Neural crest cell (in vitro differentiated cells): ENCODE data around the gene PAX7. TPM values are rescaled to one million over a fixed set of nuclear protein-coding genes. Genes with fewer than 3 reads are reported as not detected.

Experiments
- DNase-seq: peaks from one replicate; pipeline ENCODE4 v3.0.0; 2021; ENCODE audit warnings: low read depth, mixed read lengths, low spot score
- H3K27ac Mint-ChIP-seq: one replicate; pipeline ENCODE4 v1.8.0; 2021; ENCODE audit warnings: mild to moderate bottlenecking, mixed read lengths; ENCODE audit not compliant: unreplicated experiment
- H3K27me3 Mint-ChIP-seq: 2 replicates; pipeline ENCODE4 v1.8.0; 2021; ENCODE audit warnings: low read depth, mild to moderate bottlenecking, mixed read lengths
- H3K36me3 Mint-ChIP-seq: 2 replicates; pipeline ENCODE4 v1.8.0; 2021; ENCODE audit warnings: low read depth, mild to moderate bottlenecking, mixed read lengths
- H3K4me1 Mint-ChIP-seq: 2 replicates; pipeline ENCODE4 v1.8.0; 2021; ENCODE audit warnings: mixed read lengths
- H3K4me3 Mint-ChIP-seq: one replicate; pipeline ENCODE4 v1.8.0; 2021; ENCODE audit warnings: mild to moderate bottlenecking, mixed read lengths
- H3K9me3 Mint-ChIP-seq: 2 replicates; pipeline ENCODE4 v1.8.0; 2021; ENCODE audit warnings: mixed read lengths
- total RNA-seq: library from RNA; stranded (reverse); gene quantifications from 2 replicates; pipeline ENCODE4 v1.2.1, GENCODE V29; 2021
- TF ChIP-seq, protein P1 (sequence below): fragments of 200-600 bp; sonication (generic); conservative IDR thresholded peaks from 2 replicates; pipeline ENCODE4 v1.5.0; 2021; ENCODE audit warnings: antibody characterized with exemption, mild to moderate bottlenecking

PAX7 gene
- total RNA-seq, 1 donor from 2014 or later, result 10.9 TPM

DNA sequence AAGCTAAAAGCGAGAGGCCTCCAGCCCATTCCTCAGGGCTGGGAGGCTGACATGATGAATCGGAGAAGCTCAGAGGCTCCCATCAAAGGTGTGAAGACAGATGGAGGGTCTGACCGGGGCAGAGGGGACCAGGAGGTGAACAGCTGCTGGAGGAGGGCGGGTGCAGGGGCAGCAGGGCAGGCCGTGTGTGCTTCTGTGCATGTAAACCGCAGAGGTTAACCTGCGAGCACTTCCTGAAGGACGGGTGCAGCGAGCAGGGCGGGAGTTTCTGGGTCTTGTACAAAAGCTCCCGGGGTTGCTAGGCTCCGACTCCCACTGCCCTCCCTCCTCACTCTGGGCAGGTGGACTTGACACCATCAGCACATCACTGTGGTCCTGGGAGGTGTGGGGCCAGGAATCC, 75.2 kb downstream of the PAX7 start:
- Mint-ChIP-seq H3K4me1 (peaks cover 5% of the 10 kb centered on the region), H3K27ac (no peak overlapping the region), H3K4me3 (no peak overlapping the region), H3K27me3 (peaks cover 27% of the 10 kb centered on the region), H3K9me3 (no peaks in the 10 kb centered on the region), H3K36me3 (no peaks in the 10 kb centered on the region)
- DNase-seq, result no peak
- TF ChIP-seq, protein P1, sequence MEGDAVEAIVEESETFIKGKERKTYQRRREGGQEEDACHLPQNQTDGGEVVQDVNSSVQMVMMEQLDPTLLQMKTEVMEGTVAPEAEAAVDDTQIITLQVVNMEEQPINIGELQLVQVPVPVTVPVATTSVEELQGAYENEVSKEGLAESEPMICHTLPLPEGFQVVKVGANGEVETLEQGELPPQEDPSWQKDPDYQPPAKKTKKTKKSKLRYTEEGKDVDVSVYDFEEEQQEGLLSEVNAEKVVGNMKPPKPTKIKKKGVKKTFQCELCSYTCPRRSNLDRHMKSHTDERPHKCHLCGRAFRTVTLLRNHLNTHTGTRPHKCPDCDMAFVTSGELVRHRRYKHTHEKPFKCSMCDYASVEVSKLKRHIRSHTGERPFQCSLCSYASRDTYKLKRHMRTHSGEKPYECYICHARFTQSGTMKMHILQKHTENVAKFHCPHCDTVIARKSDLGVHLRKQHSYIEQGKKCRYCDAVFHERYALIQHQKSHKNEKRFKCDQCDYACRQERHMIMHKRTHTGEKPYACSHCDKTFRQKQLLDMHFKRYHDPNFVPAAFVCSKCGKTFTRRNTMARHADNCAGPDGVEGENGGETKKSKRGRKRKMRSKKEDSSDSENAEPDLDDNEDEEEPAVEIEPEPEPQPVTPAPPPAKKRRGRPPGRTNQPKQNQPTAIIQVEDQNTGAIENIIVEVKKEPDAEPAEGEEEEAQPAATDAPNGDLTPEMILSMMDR, result no peak

DNA sequence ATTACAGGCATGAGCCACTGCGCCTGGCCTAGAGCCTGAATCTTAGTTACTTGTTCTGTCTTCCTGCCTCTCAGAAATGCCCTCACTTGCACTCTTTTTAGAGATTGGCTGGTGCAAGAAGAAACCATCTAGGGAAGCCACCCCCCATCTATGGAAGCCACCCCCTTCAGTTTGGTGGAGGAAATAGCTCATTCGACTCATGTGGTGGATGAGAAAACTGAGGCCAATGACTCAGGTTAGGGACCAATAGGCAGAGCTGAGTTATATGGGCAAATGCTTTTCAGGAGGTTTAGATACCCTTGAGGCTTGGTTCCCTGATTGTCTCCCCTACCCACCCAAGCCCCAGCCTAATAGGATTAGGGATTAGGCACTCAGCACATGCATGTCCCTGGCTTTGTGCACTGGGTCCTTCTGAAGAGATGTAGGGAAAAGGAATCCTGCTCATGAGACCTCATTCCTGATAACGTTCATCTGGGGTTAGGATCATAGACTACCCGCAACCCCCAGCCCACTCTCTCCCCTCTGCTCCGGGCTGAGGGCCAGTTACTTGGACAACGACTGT, 77.1 kb downstream of the PAX7 start:
- TF ChIP-seq, protein P1, result no peak
- no peak for DNase-seq
- Mint-ChIP-seq H3K36me3 (no peaks in the 10 kb centered on the region), H3K4me1 (peaks cover 5% of the 10 kb centered on the region), H3K4me3 (no peak overlapping the region), H3K9me3 (no peaks in the 10 kb centered on the region), H3K27ac (no peak overlapping the region), H3K27me3 (peaks cover 26% of the 10 kb centered on the region)

DNA sequence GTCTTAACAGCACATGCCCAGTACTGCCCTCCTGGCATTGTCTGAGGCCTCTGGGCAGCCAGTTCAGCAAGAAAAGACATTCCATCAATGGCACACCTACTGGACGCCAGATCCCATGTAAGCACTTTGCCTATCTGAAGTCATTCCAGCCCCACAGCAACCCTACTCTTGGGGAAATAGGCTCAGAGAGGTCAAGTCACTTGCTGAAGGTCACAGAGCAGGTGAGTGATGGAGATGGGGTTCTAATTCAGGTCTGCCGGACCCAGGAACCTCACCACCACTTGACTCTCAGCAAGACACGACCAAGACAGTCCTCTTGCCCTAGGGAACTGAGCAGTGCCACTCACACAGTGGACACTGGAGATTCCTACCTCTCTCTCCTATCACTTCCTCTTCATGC, 79.4 kb downstream of the PAX7 start:
- Mint-ChIP-seq H3K36me3 (no peaks in the 10 kb centered on the region), H3K4me1 (no peaks in the 10 kb centered on the region), H3K9me3 (no peaks in the 10 kb centered on the region), H3K27me3 (peaks cover 28% of the 10 kb centered on the region), H3K4me3 (no peak overlapping the region), H3K27ac (no peak overlapping the region)
- DNase-seq, result no peak
- TF ChIP-seq, protein P1, result no peak

DNA sequence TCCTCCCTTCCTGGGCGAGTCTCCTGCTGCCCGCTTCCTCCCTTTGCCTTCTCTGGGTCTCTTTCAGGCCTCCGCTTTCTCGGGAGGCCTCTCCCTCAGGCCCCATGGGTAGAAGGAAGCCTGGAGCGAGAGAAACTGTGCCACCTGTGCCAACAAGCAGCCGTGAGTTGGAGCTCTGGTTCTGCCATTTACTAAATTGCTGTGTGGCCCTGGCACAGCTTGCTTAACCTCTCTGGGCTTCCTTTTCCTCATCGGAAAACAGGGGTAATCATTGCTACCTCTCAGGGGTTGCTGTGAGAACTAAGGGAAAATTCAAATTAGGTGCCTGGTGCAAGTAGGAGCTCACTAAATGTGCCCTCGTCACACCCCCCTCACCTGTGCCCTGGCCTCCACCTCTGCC, 80.4 kb downstream of the PAX7 start:
- H3K4me1 Mint-ChIP-seq, result no peaks in the 10 kb centered on the region
- H3K27me3 Mint-ChIP-seq, result peaks cover 38% of the 10 kb centered on the region
- no peaks in the 10 kb centered on the region for H3K9me3 Mint-ChIP-seq

DNA sequence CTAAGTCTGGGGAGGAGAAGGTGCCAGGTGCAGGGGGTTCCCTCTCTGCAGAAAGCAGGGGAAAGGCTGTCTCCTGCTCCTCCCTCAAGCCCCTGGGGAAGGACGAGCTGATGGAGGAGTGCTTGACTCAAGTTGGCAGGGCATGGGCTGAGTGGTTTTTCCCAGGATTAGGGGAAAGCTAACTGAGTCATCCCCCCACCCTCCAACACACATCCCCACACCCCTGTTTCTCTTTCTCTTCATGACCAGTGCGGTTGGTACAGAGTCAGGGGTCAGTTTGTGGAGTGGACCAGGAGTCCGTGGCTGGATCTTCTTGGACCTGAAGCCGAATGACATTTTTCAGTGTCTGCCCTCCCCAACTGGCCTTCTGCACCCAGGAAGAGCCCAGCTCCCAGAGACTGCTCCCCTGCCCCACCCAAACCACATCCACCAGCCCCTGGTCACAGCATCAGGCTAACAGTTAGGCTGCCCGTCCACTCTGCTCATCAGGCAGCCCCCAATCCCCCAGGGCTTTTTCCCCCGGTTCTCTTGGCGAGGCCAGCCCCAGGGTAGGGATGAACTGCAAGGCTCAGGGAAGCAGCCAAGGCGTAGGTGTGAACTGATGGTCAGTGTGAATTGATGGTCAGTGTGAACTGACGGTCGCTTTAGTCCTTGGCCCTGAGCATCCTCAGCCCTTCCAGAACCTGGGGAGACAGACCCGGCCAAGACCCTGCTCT, 81.0 kb downstream of the PAX7 start:
- no peak overlapping the region for H3K4me3 Mint-ChIP-seq
- H3K27ac Mint-ChIP-seq, result no peak overlapping the region
- H3K4me1 Mint-ChIP-seq, result peaks cover 5% of the 10 kb centered on the region
- H3K27me3 Mint-ChIP-seq, result peaks cover 45% of the 10 kb centered on the region
- TF ChIP-seq, protein P1, result no peak
- DNase-seq, result no peak
- H3K9me3 Mint-ChIP-seq, result no peaks in the 10 kb centered on the region
- no peaks in the 10 kb centered on the region for H3K36me3 Mint-ChIP-seq

More for the DNA sequence above, 80.4 kb downstream of the PAX7 start:
- Mint-ChIP-seq H3K4me3 (no peak overlapping the region), H3K27ac (no peak overlapping the region), H3K36me3 (no peaks in the 10 kb centered on the region)
- TF ChIP-seq, protein P1, result no peak
- DNase-seq, result no peak
